Naive thymus-derived CD8-positive, alpha-beta T cell (primary cell): Measurements from ENCODE around the gene DAGLB. TPM values are rescaled to one million over a fixed set of nuclear protein-coding genes. Genes with fewer than 3 reads are reported as not detected.
A peak's percentile ranks its signal among the peaks of the same experiment; 100 is the strongest.

Experiments
- ATAC-seq, 2 donors: fragments of 150-1000 bp; cut with Tn5 transposase in 1 of 2; sonication (Bioruptor Pico), chemical (Tn5 transposase) in 1 of 2; 1 replicate in 1 of 2; 2 replicates in 1 of 2; pipeline ENCODE4 v1.10.0; 2021; ENCODE audit warnings: mild to moderate bottlenecking in 2 of 2, moderate library complexity in 2 of 2
- POLR2A ChIA-PET: fragments of 350-600 bp; sonication (Branson Sonifier 250); formaldehyde crosslinking; loops from one replicate; lab custom pipeline; 2021; ENCODE audit warnings: antibody characterized with exemption; lab: Charles Lee
- DNase-seq, 10 donors: peaks; one replicate each; pipeline versions ENCODE4 v3.0.0 to v3.0.0-alpha.2; 2020 to 2022
- H3K27ac Mint-ChIP-seq, 10 donors: one replicate each; pipeline ENCODE4 v1.8.0; 2020 to 2022; ENCODE audit warnings: mild to moderate bottlenecking in 10 of 10, mixed read lengths in 10 of 10, moderate library complexity in 4 of 10, inconsistent platforms in 1 of 10
- H3K27me3 Mint-ChIP-seq, 5 donors: one replicate each; pipeline ENCODE4 v1.8.0; 2021 to 2022; ENCODE audit warnings: mixed read lengths in 5 of 5
- H3K36me3 Mint-ChIP-seq, 3 donors: one replicate each; pipeline ENCODE4 v1.8.0; 2020 to 2022; ENCODE audit warnings: mixed read lengths in 3 of 3, mild to moderate bottlenecking in 2 of 3, inconsistent platforms in 1 of 3
- H3K4me1 Mint-ChIP-seq, 4 donors: one replicate each; pipeline ENCODE4 v1.8.0; 2021 to 2022; ENCODE audit warnings: mixed read lengths in 4 of 4
- H3K4me3 Mint-ChIP-seq, 10 donors: one replicate each; pipeline ENCODE4 v1.8.0; 2020 to 2022; ENCODE audit warnings: mild to moderate bottlenecking in 10 of 10, mixed read lengths in 10 of 10, moderate library complexity in 6 of 10, inconsistent platforms in 1 of 10
- H3K9me3 Mint-ChIP-seq, 9 donors: one replicate each; pipeline ENCODE4 v1.8.0; 2020 to 2022; ENCODE audit warnings: mixed read lengths in 9 of 9, mild to moderate bottlenecking in 3 of 9, inconsistent platforms in 1 of 9, moderate library complexity in 1 of 9
- polyA plus RNA-seq, 3 donors: library from polyadenylated mRNA; unstranded; fragments of 300-500 nt; fragmentation: Illumina TruSeq; gene quantifications; one replicate each; pipeline ENCODE4 v1.2.3, GENCODE V29; 2021
- total RNA-seq, 8 experiments: library from RNA in 2 of 8; stranded (reverse) in 2 of 8; gene quantifications; one replicate each; pipeline ENCODE4 v1.2.3 and lab custom pipeline; 2021 to 2026

Gene DAGLB
- total and polyA plus RNA-seq, 5 experiments from 2014 or later, result 7.2 to 78.1 (median 11.9) TPM

- no peaks in the 10 kb centered on the region for H3K9me3 Mint-ChIP-seq
- H3K27ac Mint-ChIP-seq, result peak overlapping the region in 7 of 10 donors; percentile 13 to 82 (median 67)
- peaks cover 0 to 16% (median 0%) of the 10 kb centered on the region in 3 donors for H3K36me3 Mint-ChIP-seq
- POLR2A ChIA-PET, result interaction anchor here (0.7 kb wide), 2 partner anchors 24 to 43 kb away, joined by 3 to 6 read pairs; no protein-coding TSS in a partner anchor
- H3K4me1 Mint-ChIP-seq, result peaks cover 24 to 60% (median 54%) of the 10 kb centered on the region in 4 donors
- ATAC-seq (no peak), DNase-seq (no peak)
- H3K4me3 Mint-ChIP-seq, result peak overlapping the region; percentile 13 to 72 (median 58)
- H3K27me3 Mint-ChIP-seq, result no peaks in the 10 kb centered on the region
Measured at GRCh38 chr7:6376820-6377219, 70.9 kb downstream of the DAGLB start.

GRCh38 chr7:6375348-6376101 is 72.2 kb downstream of the DAGLB start:
- POLR2A ChIA-PET, result interaction anchor here (0.6 to 0.7 kb wide), 2 partner anchors 29 to 557 kb away, joined by 3 to 4 read pairs; no protein-coding TSS in a partner anchor
- Mint-ChIP-seq H3K36me3 (peaks cover 0 to 16% (median 0%) of the 10 kb centered on the region in 3 donors), H3K27me3 (no peaks in the 10 kb centered on the region), H3K9me3 (no peaks in the 10 kb centered on the region), H3K4me3 (peak overlapping the region; percentile 87 to 94 (median 92)), H3K4me1 (peaks cover 20 to 48% (median 41%) of the 10 kb centered on the region in 4 donors), H3K27ac (peak overlapping the region; percentile 89 to 98 (median 96))
- DNase-seq, result peak in 8 of 10 donors; percentile 7 to 58 (median 26)
- peak; percentile 17 to 37 for ATAC-seq

- POLR2A ChIA-PET, result interaction anchor here (0.6 kb wide), 1 partner anchor 182 kb away, joined by 6 read pairs; no protein-coding TSS in a partner anchor
- Mint-ChIP-seq H3K27me3 (peaks cover 0 to 2% (median 0%) of the 10 kb centered on the region in 5 donors), H3K27ac (no peak overlapping the region), H3K4me3 (no peak overlapping the region), H3K9me3 (no peaks in the 10 kb centered on the region), H3K4me1 (peaks cover 0 to 2% (median under 1%) of the 10 kb centered on the region in 4 donors), H3K36me3 (no peaks in the 10 kb centered on the region)
- peak in 1 of 10 donors; percentile 13 for DNase-seq
- ATAC-seq, result no peak
Measured at GRCh38 chr7:6367701-6368211, 80.0 kb downstream of the DAGLB start.

GRCh38 chr7:6365451-6365850 is 82.3 kb downstream of the DAGLB start:
- DNase-seq (no peak), ATAC-seq (no peak)
- Mint-ChIP-seq H3K36me3 (no peaks in the 10 kb centered on the region), H3K27me3 (peaks cover 0 to 3% (median 2%) of the 10 kb centered on the region in 5 donors), H3K9me3 (no peaks in the 10 kb centered on the region), H3K4me1 (peaks cover 3 to 6% (median 3%) of the 10 kb centered on the region in 4 donors), H3K4me3 (no peak overlapping the region), H3K27ac (no peak overlapping the region)
- POLR2A ChIA-PET, result interaction anchor here (0.6 kb wide), 1 partner anchor 524 kb away, joined by 3 read pairs; no protein-coding TSS in a partner anchor

- Mint-ChIP-seq H3K4me1 (peaks cover 3 to 6% (median 4%) of the 10 kb centered on the region in 4 donors), H3K36me3 (no peaks in the 10 kb centered on the region), H3K27ac (peak overlapping the region in 1 of 10 donors; percentile 1), H3K27me3 (peaks cover 0 to 3% (median 2%) of the 10 kb centered on the region in 5 donors), H3K9me3 (no peaks in the 10 kb centered on the region), H3K4me3 (no peak overlapping the region)
- POLR2A ChIA-PET, result no interaction called here
- no peak for DNase-seq
- ATAC-seq, result no peak
Measured at GRCh38 chr7:6360841-6361240, 86.9 kb downstream of the DAGLB start.

- POLR2A ChIA-PET, result no interaction called here
- Mint-ChIP-seq H3K27ac (no peak overlapping the region), H3K36me3 (no peaks in the 10 kb centered on the region), H3K9me3 (no peaks in the 10 kb centered on the region), H3K4me3 (no peak overlapping the region), H3K27me3 (peaks cover 0 to 3% (median 2%) of the 10 kb centered on the region in 5 donors), H3K4me1 (peaks cover 3 to 6% (median 4%) of the 10 kb centered on the region in 4 donors)
- ATAC-seq (no peak), DNase-seq (no peak)
Measured at GRCh38 chr7:6359734-6360133, 88.0 kb downstream of the DAGLB start.

Other genes starting within 250 kb of the DAGLB start
- 1 to 10 TPM; 8.1 to 8.6 TPM for gene CYTH3, start 175.3 kb downstream of the DAGLB start, total RNA-seq
- gene CYTH3, start 175.3 kb downstream of the DAGLB start, polyA plus RNA-seq, result 1 to 10 TPM in 2 of 3 donors, under 1 TPM in 1; 0.77 to 4.1 (median 2.1) TPM
- 10 to 100 TPM; 17.8 to 27.7 TPM for gene FAM220A, start 99.0 kb downstream of the DAGLB start, total RNA-seq
- gene FAM220A, start 99.0 kb downstream of the DAGLB start, polyA plus RNA-seq, result 1 to 10 TPM; 4.4 to 6.7 (median 5.8) TPM
- gene RAC1, start 73.4 kb downstream of the DAGLB start, total RNA-seq, result 10 to 100 TPM; 91.2 to 96.7 TPM
- 100 to 1,000 TPM; 197 to 248 (median 218) TPM for gene RAC1, start 73.4 kb downstream of the DAGLB start, polyA plus RNA-seq
- 10 to 100 TPM; 33.1 to 35.3 TPM for gene KDELR2, start 36.2 kb upstream of the DAGLB start, total RNA-seq
- 10 to 100 TPM; 39.2 to 51.1 (median 42.0) TPM for gene KDELR2, start 36.2 kb upstream of the DAGLB start, polyA plus RNA-seq
- 1 to 10 TPM; 2.6 TPM for gene GRID2IP, start 103.5 kb upstream of the DAGLB start, total RNA-seq
- gene GRID2IP, start 103.5 kb upstream of the DAGLB start, polyA plus RNA-seq, result under 1 TPM in 2 of 3 donors, not detected in 1; 0.05 to 0.09 TPM
- gene ZDHHC4, start 129.5 kb upstream of the DAGLB start, total RNA-seq, result 10 to 100 TPM; 39.7 to 48.3 TPM
- 10 to 100 TPM; 77.2 to 81.0 (median 78.9) TPM for gene ZDHHC4, start 129.5 kb upstream of the DAGLB start, polyA plus RNA-seq
- 10 to 100 TPM; 57.4 to 61.8 TPM for gene INTS15, start 142.1 kb upstream of the DAGLB start, total RNA-seq
- gene INTS15, start 142.1 kb upstream of the DAGLB start, polyA plus RNA-seq, result 10 to 100 TPM; 29.4 to 43.3 (median 30.2) TPM
- 1 to 10 TPM; 9.4 to 9.5 TPM for gene ZNF853, start 167.7 kb upstream of the DAGLB start, total RNA-seq
- gene ZNF853, start 167.7 kb upstream of the DAGLB start, polyA plus RNA-seq, result 1 to 10 TPM; 3.1 to 8.2 (median 3.8) TPM
- 10 to 100 TPM; 65.5 to 77.9 TPM for gene ZNF316, start 189.4 kb upstream of the DAGLB start, total RNA-seq
- 1 to 10 TPM in 2 of 3 donors, under 1 TPM in 1; 0.96 to 5.7 (median 1.8) TPM for gene ZNF316, start 189.4 kb upstream of the DAGLB start, polyA plus RNA-seq